ENCODE results near the gene CDH23. TPM values are rescaled to one million over a fixed set of nuclear protein-coding genes. Genes with fewer than 3 reads are reported as not detected.

Gene CDH23
- total and polyA plus RNA-seq, 10 of the 15 experiments (the other 5 are each of a cell fraction or from before 2014, with no cell fraction given), result 0.09 to 0.40 (median 0.15) TPM; not detected in 1

DNA sequence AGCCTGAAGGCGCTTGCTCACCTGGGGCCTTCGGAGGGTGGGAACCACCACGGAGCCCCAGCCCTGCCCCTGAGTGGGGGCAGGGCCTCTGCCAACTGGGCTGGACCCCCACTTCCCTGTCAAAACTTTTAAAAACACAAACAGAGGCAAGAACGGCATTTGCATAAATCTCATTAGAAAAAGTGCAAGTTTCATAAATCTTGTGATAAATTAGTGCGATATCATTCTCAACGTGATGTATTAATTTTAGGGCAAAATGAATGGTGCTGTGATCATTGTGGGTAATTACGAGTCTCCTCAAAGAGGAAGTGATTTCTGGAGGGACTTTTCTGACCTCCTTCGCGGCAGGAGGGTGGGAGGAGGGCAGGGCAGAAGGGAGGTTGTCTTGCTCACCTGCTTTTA, 98.3 kb downstream of the CDH23 start (continued):
- TF ChIP-seq, protein P1, sequence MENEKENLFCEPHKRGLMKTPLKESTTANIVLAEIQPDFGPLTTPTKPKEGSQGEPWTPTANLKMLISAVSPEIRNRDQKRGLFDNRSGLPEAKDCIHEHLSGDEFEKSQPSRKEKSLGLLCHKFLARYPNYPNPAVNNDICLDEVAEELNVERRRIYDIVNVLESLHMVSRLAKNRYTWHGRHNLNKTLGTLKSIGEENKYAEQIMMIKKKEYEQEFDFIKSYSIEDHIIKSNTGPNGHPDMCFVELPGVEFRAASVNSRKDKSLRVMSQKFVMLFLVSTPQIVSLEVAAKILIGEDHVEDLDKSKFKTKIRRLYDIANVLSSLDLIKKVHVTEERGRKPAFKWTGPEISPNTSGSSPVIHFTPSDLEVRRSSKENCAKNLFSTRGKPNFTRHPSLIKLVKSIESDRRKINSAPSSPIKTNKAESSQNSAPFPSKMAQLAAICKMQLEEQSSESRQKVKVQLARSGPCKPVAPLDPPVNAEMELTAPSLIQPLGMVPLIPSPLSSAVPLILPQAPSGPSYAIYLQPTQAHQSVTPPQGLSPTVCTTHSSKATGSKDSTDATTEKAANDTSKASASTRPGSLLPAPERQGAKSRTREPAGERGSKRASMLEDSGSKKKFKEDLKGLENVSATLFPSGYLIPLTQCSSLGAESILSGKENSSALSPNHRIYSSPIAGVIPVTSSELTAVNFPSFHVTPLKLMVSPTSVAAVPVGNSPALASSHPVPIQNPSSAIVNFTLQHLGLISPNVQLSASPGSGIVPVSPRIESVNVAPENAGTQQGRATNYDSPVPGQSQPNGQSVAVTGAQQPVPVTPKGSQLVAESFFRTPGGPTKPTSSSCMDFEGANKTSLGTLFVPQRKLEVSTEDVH (IDR thresholded peaks at IDR 0.05; ENCODE audit: low read depth, partially characterized antibody), result no peak
- TF ChIP-seq ZSCAN29 (IDR thresholded peaks at IDR 0.05) (no peak), SIX5 (IDR thresholded peaks at IDR 0.05; ENCODE audit: low read depth, low read length, severe bottlenecking) (no peak), FOS (IDR thresholded peaks at IDR 0.05; ENCODE audit: borderline replicate concordance, extremely low read depth, insufficient read length) (no peak), MEF2A (IDR thresholded peaks at IDR 0.05; ENCODE audit: insufficient read depth, low read depth, low read length) (no peak), GABPA (IDR thresholded peaks at IDR 0.05; ENCODE audit: low read depth) (no peak), ESRRA (IDR thresholded peaks at IDR 0.05; ENCODE audit: low read length) (no peak), NFYA (IDR thresholded peaks at IDR 0.05; ENCODE audit: borderline replicate concordance, low read depth, low read length) (no peak), RBBP5 (conservative IDR thresholded peaks at IDR 0.05) (no peak), RCOR1 (conservative IDR thresholded peaks at IDR 0.05; ENCODE audit: low read depth, low read length) (no peak), RFX5 (IDR thresholded peaks at IDR 0.05; ENCODE audit: low read depth, low read length) (no peak), HCFC1 (IDR thresholded peaks at IDR 0.05; ENCODE audit: low read length) (no peak), PAX8 (IDR thresholded peaks at IDR 0.05) (no peak), CHD1 (IDR thresholded peaks at IDR 0.05; ENCODE audit: low read depth, low read length) (no peak), CBFB (IDR thresholded peaks at IDR 0.05; ENCODE audit: low read depth) (no peak), BCL3 (IDR thresholded peaks at IDR 0.05; ENCODE audit: borderline replicate concordance, insufficient read depth, low read depth, low read length, poor library complexity, severe bottlenecking) (no peak), MTA2 (IDR thresholded peaks at IDR 0.05; ENCODE audit: low read depth) (peak; percentile 100), SIN3A (IDR thresholded peaks at IDR 0.05; ENCODE audit: low read depth, low read length) (no peak), ZNF207 (IDR thresholded peaks at IDR 0.05; ENCODE audit: borderline replicate concordance) (no peak), ZBTB4 (CRISPR knock-in tag; IDR thresholded peaks at IDR 0.05) (no peak), TCF3 (IDR thresholded peaks at IDR 0.05; ENCODE audit: borderline replicate concordance, insufficient read depth, low read depth, low read length) (no peak), EED (IDR thresholded peaks at IDR 0.05; ENCODE audit: low read depth) (no peak), FOXM1 (IDR thresholded peaks at IDR 0.05; ENCODE audit: low read depth, low read length) (no peak)
- TF ChIP-seq, protein P2, sequence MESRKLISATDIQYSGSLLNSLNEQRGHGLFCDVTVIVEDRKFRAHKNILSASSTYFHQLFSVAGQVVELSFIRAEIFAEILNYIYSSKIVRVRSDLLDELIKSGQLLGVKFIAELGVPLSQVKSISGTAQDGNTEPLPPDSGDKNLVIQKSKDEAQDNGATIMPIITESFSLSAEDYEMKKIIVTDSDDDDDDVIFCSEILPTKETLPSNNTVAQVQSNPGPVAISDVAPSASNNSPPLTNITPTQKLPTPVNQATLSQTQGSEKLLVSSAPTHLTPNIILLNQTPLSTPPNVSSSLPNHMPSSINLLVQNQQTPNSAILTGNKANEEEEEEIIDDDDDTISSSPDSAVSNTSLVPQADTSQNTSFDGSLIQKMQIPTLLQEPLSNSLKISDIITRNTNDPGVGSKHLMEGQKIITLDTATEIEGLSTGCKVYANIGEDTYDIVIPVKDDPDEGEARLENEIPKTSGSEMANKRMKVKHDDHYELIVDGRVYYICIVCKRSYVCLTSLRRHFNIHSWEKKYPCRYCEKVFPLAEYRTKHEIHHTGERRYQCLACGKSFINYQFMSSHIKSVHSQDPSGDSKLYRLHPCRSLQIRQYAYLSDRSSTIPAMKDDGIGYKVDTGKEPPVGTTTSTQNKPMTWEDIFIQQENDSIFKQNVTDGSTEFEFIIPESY (IDR thresholded peaks at IDR 0.05), result no peak

All from GM12878 (cell line).